Heart left ventricle (tissue), 16 donors: ENCODE data around the gene HCK. TPM values are rescaled to one million over a fixed set of nuclear protein-coding genes. Genes with fewer than 3 reads are reported as not detected.

Experiments used
- ATAC-seq, 4 donors: fragments of 200-7000 bp; cut with Tn5 transposase; one replicate each; pipeline ENCODE4 v1.9.1; 2020 to 2022; ENCODE audit warnings: moderate library complexity in 4 of 4, mild to moderate bottlenecking in 3 of 4, moderate number of reproducible peaks in 1 of 4
- DNase-seq, 5 donors: peaks; one replicate each; pipeline ENCODE4 v3.0.0-alpha.2; 2020
- H3K27ac ChIP-seq, 12 donors: fragments of 200-600 bp; sonication (generic) in 4 of 12; one replicate each; pipeline versions ENCODE4 v1.5.0 to v1.8.0; 2016 to 2022; ENCODE audit warnings: mild to moderate bottlenecking in 2 of 12
- H3K27me3 ChIP-seq, 9 donors: fragments of 200-600 bp; sonication (generic) in 2 of 9; one replicate each; pipeline versions ENCODE4 v1.5.1 to v1.8.0; 2016 to 2022; ENCODE audit warnings: mild to moderate bottlenecking in 3 of 9
- H3K36me3 ChIP-seq, 9 donors: fragments of 200-600 bp; sonication (generic) in 2 of 9; one replicate each; pipeline versions ENCODE4 v1.5.0 to v1.8.0; 2018 to 2022; ENCODE audit warnings: mild to moderate bottlenecking in 2 of 9
- H3K4me1 ChIP-seq, 12 donors: fragments of 200-600 bp; sonication (generic) in 4 of 12; one replicate each; pipeline versions ENCODE4 v1.5.0 to v1.8.0; 2016 to 2022; ENCODE audit warnings: mild to moderate bottlenecking in 3 of 12
- H3K4me3 ChIP-seq, 12 donors: fragments of 200-600 bp; sonication (generic) in 4 of 12; one replicate each; pipeline versions ENCODE4 v1.5.0 to v1.8.0; 2017 to 2022; ENCODE audit warnings: mild to moderate bottlenecking in 9 of 12, moderate library complexity in 4 of 12
- H3K9me3 ChIP-seq, 12 donors: fragments of 200-600 bp; sonication (generic) in 4 of 12; one replicate each; pipeline versions ENCODE4 v1.5.0 to v1.8.0; 2016 to 2022; ENCODE audit warnings: mild to moderate bottlenecking in 1 of 12
- CTCF ChIP-seq, 12 donors: fragments of 200-600 bp; sonication (generic) in 4 of 12; IDR thresholded peaks; one replicate each; pipeline versions ENCODE4 v1.5.0 to v1.8.0; 2018 to 2022; ENCODE audit warnings: antibody characterized with exemption in 12 of 12, mild to moderate bottlenecking in 5 of 12
- POLR2A ChIP-seq, 2 donors: fragments of 450-650 bp; IDR thresholded peaks; one replicate each; pipeline ENCODE4 v1.6.1; 2017; ENCODE audit warnings: antibody characterized with exemption in 2 of 2, mild to moderate bottlenecking in 2 of 2, moderate library complexity in 2 of 2
- WGBS, 4 donors: extraction: QIAGEN DNeasy Blood & Tissue Kit in 2 of 4; methylation state at CpG; one replicate each; pipeline versions ENCODE4 v1.1.5 to v1.1.7; 2013 to 2018; 5-methylcytosine and 5-hydroxymethylcytosine counted together
- intact Hi-C, 10 donors: fragments of 100-400 bp; cut with DNase I; formaldehyde crosslinking; loops; one replicate each; pipeline versions ENCODE4 v1.11.1 to v1.14.2; 2022
- polyA plus RNA-seq, 2 donors: library from polyadenylated mRNA; stranded (reverse); fragments of 200-250 nt; gene quantifications; one replicate each; pipeline ENCODE4 v1.2.3, GENCODE V29; 2013
- total RNA-seq, 9 donors: library from RNA; depleted of rRNA in 2 of 9; stranded (reverse); fragments of >200 nt in 2 of 9; fragmentation: NEBNext Ultra II Directional in 3 of 9; extraction: Animal tissue kit (Norgen Biotek cat#: 25700) in 3 of 9; gene quantifications; one replicate each; pipeline versions ENCODE4 v1.1.0 to v1.2.4, GENCODE V29; 2016 to 2023
- donor health status: ischemic (EF 13 %, LVEDD 7.1; RV severe dilation, severe dysfunction).
- donor health status: healthy with polysubstance abuse.
- donor health status: DM: no; HTN: yes; CAD: no.
- donor health status: DM: no; HTN: no; CAD: no.
- donor health status: ischemic (EF 25% LVEDD 6.9; RV normal size, moderate dysfunction).
- donor health status: ischemic (EF 25% LVEDD 5.7; RV mildly dilated, moderate dysfunction).
- donor health status: healthy.
- donor health status: DM: yes; HTN: yes; CAD: no.
- donor health status: ischemic (EF 35%, LVEDD 5.7; RV mildly dilated, moderate dysfunction).
- donor health status: nonischemic (EF 11% LVEDD 7.7; RV severe dilation, severe dysfunction).
- donor health status: DM: yes; HTN: yes; CAD: no.
- donor health status: PGD.
- donor health status: ischemic (EF 29% LVEDD 5.4; RV normal size, mild dysfunction).
- donor health status: nonischemic (EF 23%, LVEDD 6.1; RV moderate dilation, normal function).

The HCK gene
- total and polyA plus RNA-seq, 11 donors = 1.4 to 52.0 (median 4.4) TPM

DNA sequence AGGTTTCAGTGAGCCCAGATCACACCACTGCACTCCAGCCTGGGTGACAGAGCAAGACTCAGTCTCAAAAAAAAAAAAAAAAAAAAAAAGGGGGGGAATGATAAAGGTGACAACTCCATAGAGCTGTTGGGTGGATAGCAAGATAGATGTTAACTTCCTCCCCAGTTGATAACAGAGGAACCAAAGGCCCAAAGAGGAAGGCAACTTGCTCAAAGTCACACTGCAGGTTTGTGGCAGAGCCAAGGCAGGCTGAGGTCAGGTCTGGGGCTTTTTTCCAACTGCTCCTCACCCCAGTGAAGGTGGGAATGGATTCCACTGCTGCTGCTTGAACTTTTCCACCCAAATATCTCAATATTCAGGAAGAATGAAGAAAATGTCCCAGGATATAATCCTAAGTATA, 26.7 kb downstream of the HCK start:
- peaks cover 0 to 6% (median 0%) of the 10 kb centered on the region in 9 donors for H3K27me3 ChIP-seq
- intact Hi-C loops = loop anchor here in 2 of 10 donors (2.0 to 10.0 kb wide), 2 partner anchors 22 to 56 kb away; no protein-coding TSS in a partner anchor

GRCh38 chr20:32079655-32080109, 27.6 kb downstream of the HCK start:
- 56 to 58% (median 57%) methylated on average over 6 to 8 of the region's 8 CpGs for WGBS, 4 donors
- intact Hi-C loops = loop anchor here in 3 of 10 donors (2.0 to 10.0 kb wide), 3 partner anchors 23 to 255 kb away; no protein-coding TSS in a partner anchor
- TF ChIP-seq CTCF (IDR thresholded peaks at IDR 0.05) = no peak
- no peak for TF ChIP-seq POLR2A (IDR thresholded peaks at IDR 0.05)
- no peak for DNase-seq
- Histone ChIP-seq H3K9me3 (no peaks in the 10 kb centered on the region), H3K4me1 (peaks cover 0 to 12% (median 0%) of the 10 kb centered on the region in 12 donors), H3K27ac (no peak overlapping the region), H3K4me3 (no peak overlapping the region), H3K36me3 (peaks cover 0 to 75% (median 0%) of the 10 kb centered on the region in 9 donors), H3K27me3 (peaks cover 0 to 6% (median 0%) of the 10 kb centered on the region in 9 donors)
- ATAC-seq = no peak

More for the DNA sequence above, 26.7 kb downstream of the HCK start:
- H3K27ac ChIP-seq = no peak overlapping the region
- ATAC-seq (no peak), DNase-seq (no peak)
- H3K4me1 ChIP-seq = peaks cover 0 to 12% (median 0%) of the 10 kb centered on the region in 12 donors
- H3K4me3 ChIP-seq = no peak overlapping the region
- H3K9me3 ChIP-seq = no peaks in the 10 kb centered on the region
- H3K36me3 ChIP-seq = peaks cover 0 to 75% (median 0%) of the 10 kb centered on the region in 9 donors
- no peak for TF ChIP-seq POLR2A (IDR thresholded peaks at IDR 0.05)
- TF ChIP-seq CTCF (IDR thresholded peaks at IDR 0.05) = no peak

- ATAC-seq (no peak), DNase-seq (no peak)
- H3K9me3 ChIP-seq = no peaks in the 10 kb centered on the region
- H3K4me1 ChIP-seq = peaks cover 0 to 12% (median 0%) of the 10 kb centered on the region in 12 donors
- TF ChIP-seq CTCF (IDR thresholded peaks at IDR 0.05) (no peak), POLR2A (IDR thresholded peaks at IDR 0.05) (no peak)
- no peak overlapping the region for H3K27ac ChIP-seq
- WGBS, 4 donors = 65 to 93% (median 79%) methylated on average over 3 of the region's 3 CpGs
- intact Hi-C loops = loop anchor here in 1 of 10 donors (10.0 kb wide), 1 partner anchor 256 kb away; no protein-coding TSS in a partner anchor
- H3K27me3 ChIP-seq = peaks cover 0 to 6% (median 0%) of the 10 kb centered on the region in 9 donors
- H3K4me3 ChIP-seq = no peak overlapping the region
- peaks cover 0 to 68% (median 0%) of the 10 kb centered on the region in 9 donors for H3K36me3 ChIP-seq
Observed at GRCh38 chr20:32080783-32081182, 28.7 kb downstream of the HCK start.

DNA sequence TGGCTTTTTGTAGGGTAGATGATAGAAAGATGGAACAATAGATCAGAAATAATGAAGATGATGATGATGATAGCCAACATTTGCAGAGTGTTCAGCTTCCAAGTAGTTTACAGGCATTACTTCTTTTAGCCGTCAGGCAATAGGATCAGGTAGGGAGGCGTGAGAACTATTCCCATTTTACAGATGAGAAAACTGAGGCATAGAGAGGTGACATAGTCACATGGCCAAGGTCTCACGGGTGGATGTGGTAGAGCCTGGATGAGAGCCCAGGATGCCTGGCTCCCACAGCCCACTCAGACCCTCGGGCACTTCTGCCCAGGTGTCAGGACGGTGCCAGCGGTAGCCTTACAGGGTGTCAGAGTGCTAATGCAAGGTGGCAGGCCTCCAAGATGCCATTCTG, 31.4 kb downstream of the HCK start:
- Histone ChIP-seq H3K27ac (no peak overlapping the region), H3K9me3 (peaks cover 0 to 2% (median 0%) of the 10 kb centered on the region in 12 donors), H3K36me3 (peaks cover 0 to 74% (median 0%) of the 10 kb centered on the region in 9 donors), H3K4me1 (no peaks in the 10 kb centered on the region), H3K27me3 (peaks cover 0 to 6% (median 0%) of the 10 kb centered on the region in 9 donors), H3K4me3 (no peak overlapping the region)
- no peak for ATAC-seq
- TF ChIP-seq POLR2A (IDR thresholded peaks at IDR 0.05) (no peak), CTCF (IDR thresholded peaks at IDR 0.05) (no peak)
- no peak for DNase-seq
- intact Hi-C loops = loop anchor here in 1 of 10 donors (10.0 kb wide), 1 partner anchor 259 kb away; no protein-coding TSS in a partner anchor
- WGBS, 4 donors = 88 to 92% (median 90%) methylated on average over 6 of the region's 6 CpGs
